ENCODE data around the gene NARF. TPM values are rescaled to one million over a fixed set of nuclear protein-coding genes. Genes with fewer than 3 reads are reported as not detected.

NARF gene
- 45.0 to 58.4 TPM (median 55.4 TPM) in 5 replicates for total RNA-seq (2022; extraction: Qiagen RNA extraction)

GRCh38 chr17:82458179-82458884 is at the start of gene NARF:
Gene NARF, plus strand, starts transcription at chr17:82458741. Its CDS starts 63 bp downstream, at chr17:82458804.

GRCh38 chr17:82418001-82418986 is 40.2 kb upstream of the NARF start, which contains the start of the genes HEXD and OGFOD3:
Gene HEXD, plus strand, starts transcription at chr17:82418347. Its CDS starts 1,453 bp downstream, at chr17:82419800.
Gene OGFOD3, minus strand, starts transcription at chr17:82418586. Its CDS starts 101 bp downstream, at chr17:82418485.

GRCh38 chr17:82450357-82451106 is 8.0 kb upstream of the NARF start, which contains the start of gene CYBC1:
Gene CYBC1, minus strand, starts transcription at chr17:82450752. Its CDS starts 1,498 bp downstream, at chr17:82449254.

GRCh38 chr17:82518826-82519810 is 60.6 kb downstream of the NARF start, which contains the start of gene FOXK2:
Gene FOXK2, plus strand, starts transcription at chr17:82519732. Its CDS starts 157 bp downstream, at chr17:82519889.

Other genes with a start within 250 kb of the NARF start
- gene CCDC57, start 245.9 kb upstream of the NARF start, total RNA-seq (2022; extraction: Qiagen RNA extraction), result 19.5 to 28.4 TPM (median 27.6 TPM) in 5 replicates
- gene SLC16A3, start 229.7 kb upstream of the NARF start, total RNA-seq (2022; extraction: Qiagen RNA extraction), result 131 to 168 TPM (median 149 TPM) in 5 replicates
- gene CSNK1D, start 185.0 kb upstream of the NARF start, total RNA-seq (2022; extraction: Qiagen RNA extraction), result 225 to 238 TPM (median 229 TPM) in 5 replicates
- gene CD7, start 141.1 kb upstream of the NARF start, total RNA-seq (2022; extraction: Qiagen RNA extraction), result 0.17 to 0.28 TPM (median 0.19 TPM) in 4 of 5 replicates, not detected in the other
- gene SECTM1, start 125.0 kb upstream of the NARF start, total RNA-seq (2022; extraction: Qiagen RNA extraction), result 1.4 to 3.6 TPM (median 2.1 TPM) in 5 replicates
- gene TEX19, start 99.5 kb upstream of the NARF start, total RNA-seq (2022; extraction: Qiagen RNA extraction), result 0.26 to 0.63 TPM (median 0.46 TPM) in 5 replicates
- 0.08 TPM in 1 of 5 replicates, not detected in the others for gene UTS2R, start 87.0 kb upstream of the NARF start, total RNA-seq (2022; extraction: Qiagen RNA extraction)
- 11.6 to 14.6 TPM (median 13.0 TPM) in 5 replicates for gene HEXD, start 40.4 kb upstream of the NARF start, total RNA-seq (2022; extraction: Qiagen RNA extraction)
- 20.3 to 25.1 TPM (median 22.9 TPM) in 5 replicates for gene OGFOD3, start 40.2 kb upstream of the NARF start, total RNA-seq (2022; extraction: Qiagen RNA extraction)
- gene CYBC1, start 8.0 kb upstream of the NARF start, total RNA-seq (2022; extraction: Qiagen RNA extraction), result 52.7 to 57.5 TPM (median 53.5 TPM) in 5 replicates
- 46.9 to 55.6 TPM (median 53.2 TPM) in 5 replicates for gene FOXK2, start 61.0 kb downstream of the NARF start, total RNA-seq (2022; extraction: Qiagen RNA extraction)
- gene WDR45B, start 189.7 kb downstream of the NARF start, total RNA-seq (2022; extraction: Qiagen RNA extraction), result 88.5 to 98.2 TPM (median 90.9 TPM) in 5 replicates
- gene RAB40B, start 240.0 kb downstream of the NARF start, total RNA-seq (2022; extraction: Qiagen RNA extraction), result 15.4 to 18.0 TPM (median 16.2 TPM) in 5 replicates